ENCODE results near the gene OAS2. TPM values are rescaled to one million over a fixed set of nuclear protein-coding genes. Genes with fewer than 3 reads are reported as not detected.

OAS2 gene
- total and polyA plus RNA-seq, 2 of the 4 experiments (the other 2 are of a cell fraction), result under 0.01 TPM; not detected in 1

DNA sequence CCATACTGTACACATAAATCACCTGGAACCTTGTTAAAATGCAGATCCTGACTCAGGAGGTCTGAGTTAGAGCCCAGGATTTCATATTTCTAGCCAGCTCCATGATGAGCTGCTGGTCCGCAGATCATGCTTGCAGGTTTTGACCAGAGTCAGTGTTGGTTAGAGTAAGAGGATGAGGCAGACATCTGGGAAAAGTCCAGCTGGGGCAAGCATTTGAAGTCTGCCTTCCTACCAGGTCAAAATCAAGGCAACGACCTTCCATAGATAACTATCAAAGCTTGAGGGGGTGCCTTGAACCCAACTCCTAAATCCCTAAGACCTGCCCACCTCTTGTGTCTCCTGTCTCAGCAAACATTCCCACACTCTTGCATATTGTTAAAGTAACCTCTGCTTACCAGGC lies 9.2 kb downstream of the OAS2 start:
- no CpG with 5 or more reads among the region's 2 CpGs for WGBS, 2 experiments (ENCODE audit: extremely low coverage in 2 of 2, insufficient read length in 1 of 2)
- Histone ChIP-seq H4K20me1 (ENCODE audit: insufficient read depth, low read length) (no peaks in the 10 kb centered on the region), H2BK15ac (ENCODE audit: low read depth, low read length) (no peak overlapping the region), H3K4me3 (ENCODE audit: insufficient read depth, low read depth, low read length) (no peak overlapping the region), H3K9me3 (ENCODE audit: control insufficient read depth, insufficient read depth, low read length) (no peaks in the 10 kb centered on the region), H3K9me1 (ENCODE audit: insufficient read depth, low read length) (no peaks in the 10 kb centered on the region), H3K4me2 (ENCODE audit: low read depth, low read length) (no peak overlapping the region), H3K36me3 (ENCODE audit: control insufficient read depth, insufficient read depth, low read length) (no peaks in the 10 kb centered on the region), H3K4ac (ENCODE audit: low read depth, low read length) (no peak overlapping the region), H2AK9ac (replicated peaks; ENCODE audit: low read depth, low read length, poor library complexity) (no peak overlapping the region), H2AK5ac (ENCODE audit: low read depth, low read length) (no peak overlapping the region), H3K9ac (ENCODE audit: low read depth, low read length) (no peak overlapping the region), H3K27ac (ENCODE audit: insufficient read depth, low read length) (no peak overlapping the region), H2BK120ac (ENCODE audit: low read depth, low read length) (no peak overlapping the region), H2AFZ (replicated peaks; ENCODE audit: low read length, poor library complexity) (no peak overlapping the region), H3K27me3 (ENCODE audit: control insufficient read depth, insufficient read depth, low read length) (no peaks in the 10 kb centered on the region), H3K79me1 (ENCODE audit: low read depth in 1 of 2, low read length in 2 of 2) (no peaks in the 10 kb centered on the region), H2BK5ac (ENCODE audit: low read depth, low read length, poor library complexity, severe bottlenecking) (no peak overlapping the region), H3K14ac (replicated peaks; ENCODE audit: low read depth, low read length) (no peak overlapping the region), H4K5ac (ENCODE audit: low read depth, low read length) (no peak overlapping the region), H3K18ac (ENCODE audit: low read depth, low read length) (no peak overlapping the region), H3K23ac (ENCODE audit: low read depth, low read length) (no peak overlapping the region), H3K4me1 (ENCODE audit: control insufficient read depth, insufficient read depth, low read length) (no peaks in the 10 kb centered on the region), H4K8ac (ENCODE audit: low read depth in 2 of 2, low read length in 2 of 2) (no peak overlapping the region), H2BK20ac (ENCODE audit: low read depth, low read length) (no peak overlapping the region), H4K91ac (ENCODE audit: insufficient read depth, low read depth, low read length) (no peak overlapping the region), H3K56ac (ENCODE audit: extremely low read depth, insufficient read depth, low read length) (no peak overlapping the region)
- BruUV-seq (replicated peaks), result no TSS peak
- in situ Hi-C loops (cut with MboI; ENCODE audit: low sequenced_read_pairs), result no loop called here
- CTCF ChIA-PET, result interaction anchor here (1.2 kb wide), 1 partner anchor 14 kb away, joined by 3 read pairs; no protein-coding TSS in a partner anchor
- TF ChIP-seq POLR2A (IDR thresholded peaks at IDR 0.05; ENCODE audit: low read depth, low read length) (no peak), BHLHE40 (IDR thresholded peaks at IDR 0.05; ENCODE audit: low read depth, low read length) (no peak), CHD1 (IDR thresholded peaks at IDR 0.05; ENCODE audit: low read depth, low read length) (no peak), CEBPB (IDR thresholded peaks at IDR 0.05; ENCODE audit: low read depth, low read length) (no peak), FOS (IDR thresholded peaks at IDR 0.05; ENCODE audit: low read depth, low read length) (no peak), RFX5 (IDR thresholded peaks at IDR 0.05; ENCODE audit: low read depth, low read length) (no peak), RCOR1 (IDR thresholded peaks at IDR 0.05; ENCODE audit: insufficient replicate concordance, low read length) (no peak), MXI1 (IDR thresholded peaks at IDR 0.05; ENCODE audit: borderline replicate concordance, low read depth, low read length) (no peak), SMC3 (IDR thresholded peaks at IDR 0.05; ENCODE audit: low read depth, low read length) (no peak), RAD21 (IDR thresholded peaks at IDR 0.05; ENCODE audit: low read length) (no peak), MAZ (IDR thresholded peaks at IDR 0.05; ENCODE audit: borderline replicate concordance, low read depth, low read length) (no peak), MAFK (IDR thresholded peaks at IDR 0.05; ENCODE audit: low read depth, low read length) (no peak)
- TF ChIP-seq, protein P1, sequence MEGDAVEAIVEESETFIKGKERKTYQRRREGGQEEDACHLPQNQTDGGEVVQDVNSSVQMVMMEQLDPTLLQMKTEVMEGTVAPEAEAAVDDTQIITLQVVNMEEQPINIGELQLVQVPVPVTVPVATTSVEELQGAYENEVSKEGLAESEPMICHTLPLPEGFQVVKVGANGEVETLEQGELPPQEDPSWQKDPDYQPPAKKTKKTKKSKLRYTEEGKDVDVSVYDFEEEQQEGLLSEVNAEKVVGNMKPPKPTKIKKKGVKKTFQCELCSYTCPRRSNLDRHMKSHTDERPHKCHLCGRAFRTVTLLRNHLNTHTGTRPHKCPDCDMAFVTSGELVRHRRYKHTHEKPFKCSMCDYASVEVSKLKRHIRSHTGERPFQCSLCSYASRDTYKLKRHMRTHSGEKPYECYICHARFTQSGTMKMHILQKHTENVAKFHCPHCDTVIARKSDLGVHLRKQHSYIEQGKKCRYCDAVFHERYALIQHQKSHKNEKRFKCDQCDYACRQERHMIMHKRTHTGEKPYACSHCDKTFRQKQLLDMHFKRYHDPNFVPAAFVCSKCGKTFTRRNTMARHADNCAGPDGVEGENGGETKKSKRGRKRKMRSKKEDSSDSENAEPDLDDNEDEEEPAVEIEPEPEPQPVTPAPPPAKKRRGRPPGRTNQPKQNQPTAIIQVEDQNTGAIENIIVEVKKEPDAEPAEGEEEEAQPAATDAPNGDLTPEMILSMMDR (conservative IDR thresholded peaks at IDR 0.05; ENCODE audit: low read depth, low read length), result no peak
- TF ChIP-seq, protein P2, sequence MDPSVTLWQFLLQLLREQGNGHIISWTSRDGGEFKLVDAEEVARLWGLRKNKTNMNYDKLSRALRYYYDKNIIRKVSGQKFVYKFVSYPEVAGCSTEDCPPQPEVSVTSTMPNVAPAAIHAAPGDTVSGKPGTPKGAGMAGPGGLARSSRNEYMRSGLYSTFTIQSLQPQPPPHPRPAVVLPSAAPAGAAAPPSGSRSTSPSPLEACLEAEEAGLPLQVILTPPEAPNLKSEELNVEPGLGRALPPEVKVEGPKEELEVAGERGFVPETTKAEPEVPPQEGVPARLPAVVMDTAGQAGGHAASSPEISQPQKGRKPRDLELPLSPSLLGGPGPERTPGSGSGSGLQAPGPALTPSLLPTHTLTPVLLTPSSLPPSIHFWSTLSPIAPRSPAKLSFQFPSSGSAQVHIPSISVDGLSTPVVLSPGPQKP (IDR thresholded peaks at IDR 0.05; ENCODE audit: borderline replicate concordance, low read depth, low read length), result no peak
- TF ChIP-seq, protein P3, sequence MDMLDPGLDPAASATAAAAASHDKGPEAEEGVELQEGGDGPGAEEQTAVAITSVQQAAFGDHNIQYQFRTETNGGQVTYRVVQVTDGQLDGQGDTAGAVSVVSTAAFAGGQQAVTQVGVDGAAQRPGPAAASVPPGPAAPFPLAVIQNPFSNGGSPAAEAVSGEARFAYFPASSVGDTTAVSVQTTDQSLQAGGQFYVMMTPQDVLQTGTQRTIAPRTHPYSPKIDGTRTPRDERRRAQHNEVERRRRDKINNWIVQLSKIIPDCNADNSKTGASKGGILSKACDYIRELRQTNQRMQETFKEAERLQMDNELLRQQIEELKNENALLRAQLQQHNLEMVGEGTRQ (IDR thresholded peaks at IDR 0.05; ENCODE audit: low read depth, low read length), result no peak
- dilution Hi-C loops (cut with HindIII; ENCODE audit: low sequenced_read_pairs, unreplicated experiment), result no loop called here
- no peak for DNase-seq
- intact Hi-C loops (cut with micrococcal nuclease), result no loop called here
- POLR2A ChIA-PET (ENCODE audit: unreplicated experiment), result no interaction called here
- no peak for ATAC-seq (ENCODE audit: low read depth)
